GM21576 (cell line): ENCODE data around the gene AHRR.

Experiments used
- ATAC-seq: cut with Tn5 transposase; IDR thresholded peaks from one replicate; pipeline ENCODE4 v1.9.1; 2021; ENCODE audit warnings: mild to moderate bottlenecking, moderate library complexity; ENCODE audit not compliant: unreplicated experiment

AHRR gene

DNA sequence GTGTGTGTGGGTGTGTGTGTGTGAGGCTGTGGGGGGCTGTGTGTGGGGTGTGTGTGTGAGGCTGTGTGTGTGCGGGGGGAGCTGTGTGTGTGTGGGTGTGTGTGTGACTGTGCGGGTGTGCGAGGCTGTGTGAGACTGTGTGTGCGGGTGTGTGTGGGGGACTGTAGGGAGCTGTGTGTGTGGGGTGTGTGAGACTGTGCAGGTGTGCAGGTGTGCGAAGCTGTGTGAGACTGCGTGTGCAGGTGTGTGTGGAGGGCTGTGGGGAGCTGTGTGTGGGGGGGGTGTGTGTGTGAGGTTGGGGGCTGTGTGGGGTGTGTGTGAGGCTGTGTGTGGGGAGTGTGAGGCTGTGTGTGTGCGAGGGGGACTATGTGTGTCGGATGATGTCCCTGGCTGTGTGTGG lies 23.2 kb downstream of the AHRR start:
- no peak for ATAC-seq

DNA sequence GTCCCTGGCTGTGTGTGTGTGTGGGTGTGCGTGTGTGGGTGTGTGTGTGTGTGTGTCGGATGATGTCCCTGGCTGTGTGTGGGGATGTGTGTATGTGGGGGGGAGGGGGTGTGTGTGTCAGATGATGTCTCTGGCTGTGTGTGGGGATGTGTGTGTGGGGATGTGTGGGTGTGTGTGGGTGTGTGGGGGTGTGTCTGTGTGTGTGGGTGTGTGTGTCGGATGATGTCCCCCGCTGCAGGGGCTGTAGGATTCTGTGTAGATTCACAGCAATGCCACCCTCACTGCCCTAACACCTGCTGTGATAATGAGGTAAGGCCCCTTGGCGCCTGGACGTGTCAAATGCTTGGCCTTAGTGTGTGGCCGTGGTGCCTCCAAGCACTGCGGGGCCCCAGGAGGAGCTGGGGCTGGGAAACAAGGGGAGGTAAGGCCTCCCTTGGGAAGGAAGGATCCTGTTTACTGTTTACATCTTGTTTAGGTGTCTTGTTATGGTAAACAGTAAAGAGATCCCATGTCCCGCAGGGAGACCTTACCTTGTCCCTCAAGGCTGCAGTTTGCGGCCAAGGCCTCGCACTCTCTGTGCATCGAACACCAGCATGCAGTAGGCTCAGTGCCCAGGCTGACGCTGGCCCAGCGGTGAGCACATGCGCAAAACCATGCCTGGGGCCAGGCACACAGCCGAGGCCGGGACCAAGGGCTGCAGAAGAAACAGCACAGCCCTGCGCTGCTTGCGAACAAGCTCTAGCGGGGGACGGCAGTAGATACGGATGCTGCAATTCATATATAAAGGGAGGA lies 24.1 kb downstream of the AHRR start:
- no peak for ATAC-seq

DNA sequence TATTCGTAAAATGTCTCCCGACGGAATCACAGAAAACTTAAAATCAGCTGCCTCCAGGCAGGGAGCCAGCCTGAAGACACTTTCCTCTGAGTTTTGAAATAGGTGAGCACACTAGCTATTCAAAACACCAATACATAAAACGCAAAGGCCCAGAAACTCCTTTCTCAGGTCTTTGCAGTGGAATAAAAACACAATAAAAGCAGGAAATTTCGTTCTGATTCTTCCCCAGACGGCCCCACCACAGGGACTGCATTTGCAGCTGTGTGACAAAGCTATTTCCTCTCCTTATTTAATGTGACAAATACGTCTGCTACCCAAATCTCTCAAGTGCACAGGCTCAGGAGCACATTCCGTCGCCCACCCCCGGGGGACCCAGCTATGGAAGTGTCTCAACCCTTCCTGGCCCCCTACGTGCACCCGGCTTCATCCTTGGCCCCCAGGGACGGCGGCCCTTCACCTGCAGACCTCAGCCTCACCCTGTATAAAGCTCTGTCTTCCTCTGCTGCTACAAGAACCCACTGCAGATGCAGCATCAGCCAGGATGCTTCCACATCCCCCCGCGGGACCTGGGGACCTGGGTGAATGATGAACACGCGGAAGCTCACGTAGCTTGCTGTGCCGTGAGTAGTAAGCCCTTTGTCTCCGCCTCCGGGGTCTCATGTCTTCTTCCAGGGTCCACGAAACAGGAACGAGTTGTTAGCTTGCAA lies 24.9 kb downstream of the AHRR start:
- ATAC-seq, result no peak

DNA sequence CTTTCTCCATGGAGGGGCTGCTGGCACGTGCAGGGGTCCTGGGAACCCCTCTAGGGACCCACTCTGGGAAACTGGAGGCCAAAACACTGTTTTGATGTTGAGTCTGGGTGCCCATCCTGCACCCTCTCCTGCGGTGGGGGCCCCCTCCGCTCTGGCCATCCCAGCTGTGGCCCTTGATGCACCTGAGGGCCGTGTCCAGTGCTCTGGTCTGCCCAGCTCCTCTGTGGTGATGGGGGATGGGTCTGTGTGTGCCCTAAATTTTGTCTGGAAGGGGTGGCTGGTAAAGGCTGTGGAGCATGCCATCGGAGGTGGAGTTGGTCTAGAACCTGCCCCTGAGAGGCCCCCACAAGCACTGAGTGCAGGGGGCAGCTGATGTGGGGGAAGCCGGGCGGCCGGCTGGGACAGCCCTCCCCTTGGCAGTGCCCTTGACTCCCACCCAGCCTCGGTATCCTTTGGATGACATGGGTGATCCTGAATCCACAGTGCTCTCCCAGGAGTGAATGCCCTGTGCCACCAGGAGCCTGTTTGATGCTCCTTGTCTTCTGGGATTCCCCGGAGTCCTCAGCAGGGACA lies 26.3 kb downstream of the AHRR start:
- no peak for ATAC-seq

DNA sequence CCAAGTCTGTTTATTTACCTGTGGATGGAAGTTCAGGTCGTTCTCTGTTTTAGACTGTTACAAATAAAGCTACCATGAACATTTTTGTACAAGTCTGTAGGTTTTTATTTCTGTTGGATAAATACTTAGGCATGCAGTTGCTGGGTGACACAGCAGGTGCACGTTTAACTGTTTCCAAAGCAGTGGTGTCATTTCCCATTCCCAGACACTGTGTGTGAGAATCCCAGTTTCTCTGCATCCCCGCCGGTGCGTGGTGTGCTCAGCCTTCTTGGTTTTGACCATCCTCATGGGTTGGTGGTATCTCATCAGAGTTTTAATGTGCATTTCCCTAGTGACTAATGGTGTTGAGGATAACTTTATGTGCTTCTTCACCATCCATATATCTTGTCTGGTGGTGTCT lies 27.2 kb downstream of the AHRR start:
- no peak for ATAC-seq

DNA sequence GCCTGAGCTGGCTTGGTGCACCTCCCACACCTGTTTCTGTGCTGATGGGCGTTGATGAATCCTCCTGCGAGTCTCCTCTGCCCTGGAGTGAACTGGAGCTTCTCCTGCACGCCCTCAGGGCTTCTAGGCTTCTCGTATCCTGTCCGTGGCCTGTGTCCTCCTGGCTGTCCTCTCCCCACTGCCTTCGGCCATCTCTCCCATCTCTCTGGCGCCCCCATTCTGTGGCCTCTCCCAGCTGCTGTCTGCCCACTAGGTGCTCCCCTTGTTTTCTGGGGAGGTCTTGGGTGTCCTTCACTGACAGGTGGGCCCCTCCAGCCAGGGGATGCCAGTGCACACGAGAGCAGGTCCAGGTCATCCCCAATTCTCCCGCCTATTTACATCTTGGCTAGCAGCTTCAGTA lies 28.8 kb downstream of the AHRR start:
- no peak for ATAC-seq

DNA sequence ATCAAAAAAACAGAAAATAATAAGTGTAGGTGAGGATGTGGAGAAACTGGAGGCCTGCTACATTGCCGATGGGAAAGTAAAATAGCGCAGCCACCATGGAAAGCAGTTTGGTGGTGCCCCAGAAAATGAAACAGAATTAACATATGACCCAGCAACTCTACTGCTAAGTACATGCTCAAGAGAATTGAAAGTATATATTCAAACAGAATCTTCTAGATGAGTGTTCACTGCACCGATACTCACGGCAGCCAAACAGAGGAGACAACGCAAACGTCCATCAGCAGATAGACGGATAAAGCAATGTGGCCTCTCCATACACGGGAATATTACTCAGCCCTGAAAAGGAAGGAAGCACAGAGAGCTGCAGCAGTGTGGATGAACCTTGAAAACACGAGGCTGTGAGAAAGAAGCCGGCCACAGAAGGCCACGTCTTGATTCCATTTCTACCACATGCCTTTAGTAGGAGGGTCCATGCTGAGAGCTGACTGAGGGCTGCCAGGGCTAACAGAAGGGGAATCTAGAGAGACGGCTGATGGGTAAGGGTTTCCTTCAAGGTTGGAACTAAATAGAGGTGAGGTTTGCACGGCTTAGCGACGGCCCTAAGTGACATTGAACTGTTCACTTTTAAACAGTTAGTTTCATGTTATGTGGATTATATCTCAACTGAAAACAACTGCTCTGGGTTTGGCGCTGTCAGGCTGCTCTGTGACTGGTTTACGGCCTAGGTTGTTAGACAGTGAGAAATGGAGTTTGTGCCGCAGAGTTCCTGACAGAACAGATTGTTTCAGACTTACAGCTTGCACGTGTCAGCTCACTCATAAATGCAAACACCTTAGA lies 29.8 kb downstream of the AHRR start:
- ATAC-seq, result no peak

DNA sequence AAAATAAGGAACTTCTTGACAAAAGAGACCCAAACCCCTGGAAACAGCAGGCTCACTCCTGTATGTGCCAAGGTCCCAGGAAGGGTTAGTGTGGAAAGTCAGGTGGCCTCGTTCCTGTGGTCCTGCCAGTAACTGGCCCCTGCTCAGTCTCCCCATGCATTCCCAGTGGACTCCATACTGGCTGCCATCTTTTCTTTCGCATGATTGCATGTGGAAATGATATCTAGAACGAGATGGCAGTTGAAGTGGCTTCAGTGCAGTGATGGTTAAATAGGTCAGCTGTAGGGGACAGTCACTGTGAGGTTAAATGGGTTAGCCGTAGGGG lies 30.4 kb downstream of the AHRR start:
- ATAC-seq, result no peak

DNA sequence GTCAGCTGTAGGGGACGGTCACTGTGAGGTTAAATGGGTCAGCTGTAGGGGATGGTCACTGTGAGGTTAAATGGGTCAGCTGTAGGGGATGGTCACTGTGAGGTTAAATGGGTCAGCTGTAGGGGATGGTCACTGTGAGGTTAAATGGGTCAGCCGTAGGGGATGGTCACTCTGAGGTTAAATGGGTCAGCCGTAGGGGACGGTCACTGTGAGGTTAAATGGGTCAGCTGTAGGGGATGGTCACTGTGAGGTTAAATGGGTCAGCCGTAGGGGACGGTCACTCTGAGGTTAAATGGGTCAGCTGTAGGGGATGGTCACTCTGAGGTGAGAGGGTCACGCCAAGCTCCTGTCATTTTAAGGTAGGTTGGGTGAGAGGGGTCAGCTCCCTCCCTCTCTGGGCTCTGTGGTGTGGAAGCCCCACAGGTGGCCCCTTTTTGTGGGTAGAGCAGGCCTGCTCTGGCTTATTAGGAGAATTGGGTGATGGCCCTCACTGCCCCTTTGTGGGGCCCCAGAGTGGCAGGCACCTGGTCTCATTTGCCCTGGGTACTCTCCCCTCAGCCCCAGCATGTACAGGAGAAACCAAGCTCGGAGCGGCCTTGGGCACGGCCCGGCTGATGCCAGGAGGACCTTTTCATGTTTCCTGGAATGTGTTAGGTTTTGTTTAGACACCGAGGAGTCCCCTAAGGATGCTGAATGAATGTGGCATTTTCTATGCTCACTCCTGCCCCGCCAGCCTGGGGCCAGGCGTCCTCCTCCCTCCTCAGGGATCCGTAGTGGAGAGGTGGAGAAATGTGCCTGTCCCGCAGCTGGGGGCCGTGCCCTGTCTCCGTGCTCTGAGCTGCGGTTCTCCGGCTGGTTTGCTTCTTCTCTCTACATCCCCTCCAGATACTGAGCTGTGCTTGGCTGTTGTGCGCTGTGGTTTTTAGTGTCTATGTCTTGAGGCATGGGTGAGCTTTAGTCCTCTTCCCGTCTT lies 31.4 kb downstream of the AHRR start:
- ATAC-seq, result no peak

DNA sequence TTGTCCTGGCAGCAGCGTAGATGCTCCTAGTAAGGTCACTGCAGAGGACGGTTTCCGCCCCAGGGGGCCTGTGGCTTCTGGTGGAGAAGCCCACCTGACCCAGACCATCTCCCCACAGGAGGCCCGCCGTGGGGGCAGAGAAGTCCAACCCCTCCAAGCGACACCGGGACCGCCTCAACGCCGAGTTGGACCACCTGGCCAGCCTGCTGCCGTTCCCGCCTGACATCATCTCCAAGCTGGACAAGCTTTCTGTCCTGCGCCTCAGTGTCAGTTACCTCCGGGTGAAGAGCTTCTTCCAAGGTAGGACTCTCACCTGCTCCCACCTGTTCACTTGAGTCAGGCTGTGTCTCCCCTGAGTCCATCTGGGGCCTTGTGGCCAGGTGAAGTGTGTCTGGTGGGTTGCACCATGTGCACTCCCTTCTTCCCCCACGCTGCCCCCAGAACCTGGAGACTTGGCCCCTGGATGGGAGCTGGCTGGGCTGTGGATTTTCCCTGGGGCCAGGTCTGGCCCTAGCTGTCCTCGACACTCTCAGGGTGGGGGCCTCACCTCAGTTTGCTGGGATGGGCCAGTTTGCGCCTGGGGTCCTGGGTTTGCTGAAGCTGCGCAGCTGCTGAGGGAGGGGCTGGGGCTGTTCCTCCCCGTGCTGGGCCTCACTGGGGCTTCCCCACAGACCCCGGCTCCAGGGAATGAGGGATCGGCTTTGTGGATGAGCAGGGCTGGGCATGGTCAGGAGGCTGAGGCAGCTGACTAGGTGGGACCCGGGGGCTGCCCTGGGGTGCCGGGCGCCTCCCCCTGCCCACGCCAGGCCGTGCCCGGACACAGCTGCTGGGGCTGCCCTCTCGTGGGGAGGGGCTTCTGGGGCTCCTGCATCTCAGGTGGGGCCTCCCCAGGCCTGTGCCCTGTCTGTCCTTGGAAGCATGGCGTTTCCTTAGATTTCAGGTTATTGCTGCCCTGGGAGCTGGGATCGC lies 32.4 kb downstream of the AHRR start:
- ATAC-seq, result no peak

DNA sequence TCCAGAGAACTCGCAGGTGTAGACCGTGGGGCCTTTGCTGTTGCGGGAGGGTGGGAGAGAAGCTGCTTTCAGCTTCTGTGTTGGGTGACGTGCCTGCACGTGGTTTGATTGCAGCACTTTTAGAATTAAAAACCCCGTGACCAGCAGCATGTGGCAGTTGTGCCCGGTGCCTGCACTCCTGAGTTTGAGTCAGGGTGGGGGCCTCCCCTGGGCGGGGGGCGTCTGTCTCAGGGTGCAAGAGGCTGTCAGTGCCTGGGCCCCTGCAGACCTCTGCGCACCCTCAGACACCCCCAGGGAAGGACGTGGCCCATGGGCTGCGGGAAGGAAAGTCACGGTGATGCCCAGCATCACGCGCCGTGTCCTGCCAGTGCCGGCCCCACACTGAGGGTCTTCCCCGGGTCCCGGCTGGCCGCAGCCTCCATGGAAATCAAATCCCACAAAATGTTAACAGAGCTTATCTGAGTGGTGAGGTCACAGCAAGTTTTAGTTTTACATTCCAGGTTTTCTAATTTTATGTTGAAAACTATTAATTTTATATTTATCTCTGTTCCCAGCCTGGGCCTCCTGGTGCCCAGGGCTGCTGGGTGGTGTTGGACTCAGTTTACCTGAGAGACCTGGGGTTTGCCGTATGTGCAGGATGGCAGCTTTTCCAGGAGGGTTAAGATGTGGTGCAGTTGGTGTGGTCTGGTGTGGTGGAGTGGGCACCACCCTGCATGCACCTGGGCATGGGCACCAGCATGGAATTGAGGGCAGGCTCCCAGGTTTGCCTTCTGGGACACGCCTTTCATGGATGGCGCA lies 33.3 kb downstream of the AHRR start:
- ATAC-seq, result no peak

DNA sequence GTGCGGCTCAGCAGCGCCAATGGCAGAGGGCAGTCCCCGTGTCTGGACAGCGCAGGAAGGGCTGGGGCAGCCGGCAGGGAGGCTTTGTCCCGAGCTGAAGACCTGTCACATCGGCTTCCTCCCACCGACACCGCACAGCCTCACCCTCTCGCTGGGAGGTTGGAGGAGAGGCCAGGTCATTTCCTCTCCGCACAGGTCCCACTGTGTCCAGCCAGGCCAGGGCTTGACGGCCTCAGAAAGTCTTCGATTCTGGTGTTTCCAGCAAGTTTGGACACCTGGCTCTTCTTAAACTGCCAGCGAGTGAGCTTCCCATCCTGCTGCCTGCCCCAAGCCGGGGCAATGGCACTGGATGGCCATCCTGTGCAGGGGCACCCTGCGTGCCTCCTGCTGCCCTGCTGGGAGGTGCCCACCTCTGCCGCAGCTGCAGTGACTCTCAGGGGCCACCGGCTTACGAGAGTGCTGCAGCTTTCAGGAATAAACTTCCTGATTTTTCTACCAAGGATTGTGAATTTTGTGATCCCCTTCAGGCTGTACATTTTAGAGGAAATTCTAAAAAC lies 33.9 kb downstream of the AHRR start:
- no peak for ATAC-seq

DNA sequence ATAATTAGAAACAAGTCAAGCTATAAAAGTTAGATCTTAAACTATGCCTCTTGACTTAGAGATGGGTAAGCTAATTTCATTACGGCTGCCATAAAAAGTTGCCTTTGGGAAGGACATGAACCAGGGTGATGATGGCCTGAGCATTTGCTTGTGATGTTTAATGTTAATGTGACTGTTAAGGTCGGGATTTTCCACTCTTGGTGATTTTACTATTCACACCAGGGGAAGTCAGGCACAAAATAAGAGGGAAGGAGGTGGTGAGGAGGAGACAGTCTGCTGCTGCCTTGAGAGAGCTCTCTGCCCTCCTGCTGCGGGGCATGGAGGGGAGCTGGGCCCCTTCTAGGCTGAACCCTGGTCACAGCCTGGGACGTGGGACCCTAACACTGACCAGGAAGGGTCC lies 34.4 kb downstream of the AHRR start:
- no peak for ATAC-seq

DNA sequence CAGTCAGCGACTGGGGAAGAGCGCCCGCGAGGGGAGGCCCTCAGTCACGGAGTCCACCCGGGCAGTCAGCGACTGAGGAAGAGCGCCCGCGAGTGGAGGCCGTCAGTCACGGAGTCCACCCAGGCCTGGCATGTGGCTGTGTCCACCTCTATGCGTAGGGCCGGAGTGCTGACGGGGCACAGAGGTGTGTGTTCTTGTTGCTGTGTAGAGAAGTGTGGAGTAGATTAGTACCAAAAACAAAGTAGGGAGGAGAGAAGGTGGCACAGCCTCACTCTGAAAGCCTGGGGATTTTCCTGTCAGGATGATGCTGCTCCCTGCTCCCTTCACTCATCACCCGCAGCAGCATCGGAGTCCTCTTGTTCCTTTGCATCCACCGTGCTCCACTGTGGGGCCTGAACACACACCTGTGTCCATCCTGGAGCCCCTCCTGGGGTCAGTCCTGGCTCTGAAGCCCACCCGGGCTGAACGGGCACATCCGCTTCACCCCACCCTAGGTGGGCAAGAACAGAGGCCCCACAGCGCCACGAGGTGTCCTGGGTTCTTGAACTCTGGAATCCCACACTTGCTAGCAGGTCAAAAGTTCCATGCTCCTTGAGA lies 37.9 kb downstream of the AHRR start:
- ATAC-seq, result no peak

DNA sequence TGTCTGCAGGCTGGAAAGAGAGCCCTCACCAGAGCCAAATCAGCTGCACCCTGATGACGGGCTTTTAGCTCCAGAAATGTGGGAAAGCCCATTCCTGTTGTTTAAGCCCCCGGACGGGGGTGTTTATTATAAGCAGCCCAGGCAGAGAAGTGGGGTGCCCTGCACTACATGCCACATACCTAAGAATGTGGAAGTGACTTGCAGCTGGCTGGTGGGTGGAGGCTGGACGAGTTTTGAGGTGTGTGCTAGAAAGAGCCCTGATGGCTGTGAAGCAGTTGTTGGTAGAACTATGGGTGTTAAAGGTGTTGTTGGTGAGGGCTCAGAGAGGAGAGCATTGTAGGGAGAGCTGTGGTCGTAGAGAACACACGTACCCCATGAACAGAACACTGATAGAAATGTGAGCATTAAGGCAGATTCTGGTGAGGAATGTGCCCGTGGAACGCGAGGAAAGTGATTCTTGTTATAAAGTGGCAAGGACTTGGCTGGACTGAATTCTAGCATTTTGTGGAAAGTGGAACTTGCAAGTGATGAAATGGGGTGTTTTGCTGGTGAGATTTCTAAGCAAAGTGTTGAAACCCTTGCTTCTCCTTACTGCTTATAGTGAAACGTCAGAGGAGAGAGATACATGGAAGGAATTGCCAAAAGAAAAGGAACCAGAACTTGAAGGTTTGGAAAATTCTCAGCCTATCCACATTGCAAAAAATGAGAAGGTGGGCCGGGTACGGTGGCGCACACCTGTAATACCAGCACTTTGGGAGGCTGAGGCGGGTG lies 38.9 kb downstream of the AHRR start:
- ATAC-seq, result no peak

DNA sequence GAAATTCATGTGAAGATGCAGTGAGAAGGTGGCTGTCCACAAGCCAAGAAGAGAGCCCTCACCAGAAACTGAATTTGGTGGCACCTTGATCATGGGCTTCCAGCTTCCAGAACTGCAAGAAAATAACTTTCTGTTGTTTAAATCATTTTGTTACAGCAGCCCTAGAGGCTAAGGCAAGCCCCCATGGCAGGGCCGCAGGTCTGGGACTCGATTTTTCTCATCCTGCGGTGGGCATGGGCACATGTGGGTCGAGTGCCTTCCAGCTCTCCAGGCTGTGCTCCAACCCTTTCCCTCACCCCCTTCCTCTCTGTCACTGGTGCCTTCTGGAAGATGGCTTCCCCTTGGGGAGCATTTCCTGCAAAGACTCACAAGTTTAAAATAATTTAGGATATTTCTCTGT lies 40.7 kb downstream of the AHRR start:
- ATAC-seq, result no peak
